GM18508 (cell line): ENCODE measurements around the gene IQSEC2.

Experiments
- ATAC-seq: cut with Tn5 transposase; IDR thresholded peaks from one replicate; pipeline ENCODE4 v1.9.1; 2021; ENCODE audit warnings: moderate number of reproducible peaks; ENCODE audit not compliant: insufficient read depth, unreplicated experiment

IQSEC2 gene

GRCh38 chrX:53253293-53254020, 27.9 kb downstream of the IQSEC2 start:
- no peak for ATAC-seq

DNA sequence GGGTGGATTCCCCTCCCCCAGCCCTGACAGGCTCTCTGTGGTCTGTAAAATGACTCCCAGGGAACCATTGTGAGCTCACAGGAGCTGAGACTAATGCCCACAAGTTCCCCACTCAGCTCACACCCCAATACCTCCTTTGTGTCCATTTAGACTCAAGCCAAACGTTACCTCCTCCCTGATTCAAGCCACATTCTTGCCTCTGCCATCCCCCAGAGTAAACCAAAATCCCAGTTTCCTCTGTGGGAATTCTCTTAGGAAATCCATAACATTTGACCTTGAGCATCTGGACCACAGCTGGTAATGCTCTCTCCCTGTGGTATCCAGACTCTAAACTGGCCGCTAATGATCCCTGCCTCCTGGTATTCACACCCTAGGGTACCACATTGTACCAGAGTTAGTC, 30.1 kb downstream of the IQSEC2 start:
- ATAC-seq, result no peak

DNA sequence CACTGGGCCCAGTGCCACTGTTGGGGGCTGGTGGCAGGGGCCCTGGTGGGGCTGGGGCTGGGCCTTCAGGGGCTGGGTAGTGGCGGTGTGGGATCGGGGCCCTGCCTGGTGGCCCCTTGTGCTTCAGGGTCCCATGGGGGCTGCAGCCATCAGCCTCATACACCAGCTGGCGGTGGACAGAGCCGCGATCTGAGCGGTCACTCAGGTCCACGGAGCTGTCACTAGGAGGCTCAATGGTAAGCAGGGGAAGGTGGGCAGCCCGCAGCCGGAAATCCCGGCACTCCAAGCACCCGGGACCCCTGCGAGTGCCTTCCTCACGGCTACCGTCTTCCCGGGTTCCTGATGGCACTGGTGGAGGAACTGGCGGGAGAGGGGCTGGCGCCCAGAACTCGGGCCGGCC, 30.8 kb downstream of the IQSEC2 start:
- no peak for ATAC-seq

- ATAC-seq, result no peak
Observed at GRCh38 chrX:53249408-53250042, 31.9 kb downstream of the IQSEC2 start.

GRCh38 chrX:53247928-53248327, 33.5 kb downstream of the IQSEC2 start:
- no peak for ATAC-seq

GRCh38 chrX:53246231-53246630, 35.2 kb downstream of the IQSEC2 start:
- ATAC-seq, result no peak

- ATAC-seq, result no peak
Observed at GRCh38 chrX:53244610-53245009, 36.8 kb downstream of the IQSEC2 start.

DNA sequence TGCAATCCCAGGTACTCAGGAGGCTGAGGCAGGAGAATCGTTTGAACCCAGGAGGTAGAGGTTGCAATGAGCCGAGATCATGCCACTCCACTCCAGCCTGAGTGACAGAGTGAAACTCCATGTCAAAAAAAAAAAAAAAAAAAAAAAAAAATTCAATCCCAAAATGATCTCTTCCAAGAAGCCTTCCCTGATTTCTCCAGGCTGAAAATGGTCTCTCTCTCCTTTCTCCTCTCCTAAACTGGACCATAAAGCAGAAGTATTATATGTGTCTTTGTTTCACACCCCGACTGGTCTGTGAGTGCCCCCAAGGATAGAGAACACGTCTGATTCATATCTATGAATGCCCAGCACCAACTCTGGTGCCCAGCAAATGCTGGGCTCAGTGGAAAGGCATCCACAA, 39.1 kb downstream of the IQSEC2 start:
- ATAC-seq, result no peak

- no peak for ATAC-seq
Observed at GRCh38 chrX:53241558-53241957, 39.8 kb downstream of the IQSEC2 start.

DNA sequence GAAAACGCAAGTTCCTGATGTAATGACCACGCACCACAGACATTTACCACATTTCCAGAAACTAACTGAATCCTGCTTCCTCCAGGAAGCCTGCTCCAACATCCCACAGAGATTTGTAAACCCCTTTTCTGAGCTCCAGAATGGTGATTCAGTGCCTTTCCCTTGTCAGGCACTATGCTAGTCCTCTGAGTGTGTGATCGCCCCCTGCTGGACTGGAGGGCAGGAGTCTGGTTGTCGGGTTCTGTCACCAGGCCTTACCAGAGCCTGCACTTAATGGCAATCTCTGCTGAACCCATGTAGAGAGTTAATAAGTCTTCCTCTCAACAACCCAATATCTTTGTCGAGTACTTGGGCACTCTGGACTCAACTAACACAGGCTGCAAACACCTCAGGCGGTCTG, 41.9 kb downstream of the IQSEC2 start:
- ATAC-seq, result no peak

DNA sequence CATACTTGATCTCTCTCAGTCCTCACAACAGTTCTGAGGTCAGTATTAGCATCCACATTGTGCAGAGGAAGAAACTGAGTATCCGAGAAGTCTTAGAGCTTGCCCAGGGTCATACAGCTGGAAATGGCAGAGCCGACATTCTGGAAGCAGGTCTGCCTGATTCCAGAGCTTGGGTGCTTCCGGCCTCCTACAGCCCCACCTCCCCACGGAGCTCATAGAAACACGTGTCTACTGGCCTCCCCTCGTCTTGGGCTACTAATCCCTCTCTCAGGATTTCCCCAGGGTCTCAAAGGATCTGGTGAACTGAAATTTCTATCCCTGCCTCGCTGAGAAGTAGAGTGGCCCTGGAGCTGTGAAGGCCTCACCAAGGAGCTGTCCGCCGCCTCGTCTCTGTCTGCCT, 44.3 kb downstream of the IQSEC2 start:
- ATAC-seq, result no peak

GRCh38 chrX:53236025-53236679, 45.2 kb downstream of the IQSEC2 start:
- ATAC-seq, result no peak

DNA sequence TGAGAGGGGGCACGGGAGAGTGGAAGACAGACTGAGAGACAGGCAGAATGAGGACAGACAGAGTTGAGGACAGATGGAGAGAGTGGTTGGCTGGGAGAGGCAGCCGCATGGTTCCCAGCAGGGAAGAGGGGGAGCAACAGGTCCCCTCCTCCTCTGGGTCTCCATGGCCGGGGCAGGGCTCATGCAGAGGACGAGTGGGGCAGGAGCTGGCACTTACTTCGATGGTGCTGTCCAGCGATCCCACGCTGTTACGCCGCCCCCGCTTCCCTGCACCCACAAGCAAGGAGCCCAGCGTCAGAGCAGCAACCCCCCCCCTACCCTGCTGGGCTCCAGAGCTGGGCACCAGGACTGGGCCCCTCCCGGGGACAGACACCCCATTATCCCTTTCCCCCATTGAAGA, 45.8 kb downstream of the IQSEC2 start:
- no peak for ATAC-seq

DNA sequence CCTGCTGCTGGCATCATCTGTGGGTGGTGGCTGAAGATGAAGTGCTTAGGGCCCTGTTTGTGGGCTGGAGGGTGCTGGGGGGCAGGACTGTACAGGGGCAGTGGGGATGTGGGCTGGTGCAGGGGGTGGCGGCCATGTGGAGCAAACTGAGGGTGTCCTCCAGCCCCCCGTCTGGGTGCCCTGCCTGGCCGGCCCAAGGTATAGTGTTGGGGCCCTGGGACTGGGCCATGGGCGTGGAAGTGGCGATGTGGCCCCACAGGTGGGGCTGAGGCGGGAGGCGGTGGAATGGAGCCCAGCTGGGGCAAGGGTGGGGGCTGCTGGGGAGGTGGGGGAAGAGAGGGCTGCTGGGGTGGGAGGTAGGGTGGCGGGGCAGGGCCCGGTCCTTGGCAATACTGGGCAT, 46.9 kb downstream of the IQSEC2 start:
- ATAC-seq, result no peak

DNA sequence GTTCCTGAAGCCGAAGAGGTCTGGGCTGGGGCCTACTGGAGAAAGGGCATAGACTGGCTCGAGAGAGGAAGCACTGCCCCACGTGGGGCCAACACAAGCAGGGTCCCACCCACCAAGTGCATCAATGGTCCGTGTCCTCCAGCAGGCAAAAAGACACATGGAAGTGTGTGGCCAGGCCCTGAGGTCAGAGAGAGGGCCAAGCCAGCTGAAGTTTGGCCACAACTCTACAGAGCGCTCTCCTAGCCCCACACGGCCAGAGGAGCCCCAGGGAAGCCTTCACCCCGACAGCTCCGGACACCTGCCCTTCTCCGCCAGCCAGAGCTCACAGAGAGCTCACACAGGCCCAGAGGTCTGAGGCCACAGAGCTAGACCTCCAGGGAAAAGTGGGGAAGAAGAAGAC, 47.8 kb downstream of the IQSEC2 start:
- ATAC-seq, result no peak

DNA sequence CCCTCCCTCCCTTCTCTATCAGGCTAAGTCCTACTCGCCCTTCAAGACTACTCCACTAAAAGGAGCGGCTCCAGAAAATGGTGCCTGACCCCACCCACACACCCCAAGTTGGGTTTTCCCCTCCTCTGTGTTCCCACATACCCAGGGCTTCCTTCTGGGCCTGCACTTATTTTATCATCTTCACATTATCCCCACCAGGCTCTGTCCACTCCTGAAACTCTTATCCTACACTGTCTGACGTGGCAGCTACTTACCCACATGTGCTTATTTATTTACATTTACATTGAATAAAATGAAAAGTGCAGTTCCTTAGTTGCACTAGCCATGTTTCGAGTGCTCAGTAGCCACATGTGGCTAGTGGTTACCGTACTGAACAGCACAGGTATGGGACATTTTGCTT, 51.3 kb downstream of the IQSEC2 start:
- ATAC-seq, result no peak

- no peak for ATAC-seq
Observed at GRCh38 chrX:53227224-53227765, 54.1 kb downstream of the IQSEC2 start.

GRCh38 chrX:53224860-53225797, 56.3 kb downstream of the IQSEC2 start, which contains the start of gene KDM5C:
Gene KDM5C (minus strand): TSS chrX:53225207. CDS start chrX:53224889, 318 bp downstream.
- ATAC-seq, result peak; percentile 49

- no peak for ATAC-seq
Observed at GRCh38 chrX:53223955-53224859, 57.2 kb downstream of the IQSEC2 start.
